Suppressor macrophage (primary cell): ENCODE results near the gene TCERG1L.
"Not testable (repeated sequence)": the region's sequence is repeated elsewhere in the genome, so short reads cannot be mapped to it uniquely, and the experiment has no call there.

Source experiments
- DNase-seq, 4 experiments: peaks; one replicate each; pipeline ENCODE4 v3.0.0-alpha.2; 2020 to 2022

The TCERG1L gene

DNA sequence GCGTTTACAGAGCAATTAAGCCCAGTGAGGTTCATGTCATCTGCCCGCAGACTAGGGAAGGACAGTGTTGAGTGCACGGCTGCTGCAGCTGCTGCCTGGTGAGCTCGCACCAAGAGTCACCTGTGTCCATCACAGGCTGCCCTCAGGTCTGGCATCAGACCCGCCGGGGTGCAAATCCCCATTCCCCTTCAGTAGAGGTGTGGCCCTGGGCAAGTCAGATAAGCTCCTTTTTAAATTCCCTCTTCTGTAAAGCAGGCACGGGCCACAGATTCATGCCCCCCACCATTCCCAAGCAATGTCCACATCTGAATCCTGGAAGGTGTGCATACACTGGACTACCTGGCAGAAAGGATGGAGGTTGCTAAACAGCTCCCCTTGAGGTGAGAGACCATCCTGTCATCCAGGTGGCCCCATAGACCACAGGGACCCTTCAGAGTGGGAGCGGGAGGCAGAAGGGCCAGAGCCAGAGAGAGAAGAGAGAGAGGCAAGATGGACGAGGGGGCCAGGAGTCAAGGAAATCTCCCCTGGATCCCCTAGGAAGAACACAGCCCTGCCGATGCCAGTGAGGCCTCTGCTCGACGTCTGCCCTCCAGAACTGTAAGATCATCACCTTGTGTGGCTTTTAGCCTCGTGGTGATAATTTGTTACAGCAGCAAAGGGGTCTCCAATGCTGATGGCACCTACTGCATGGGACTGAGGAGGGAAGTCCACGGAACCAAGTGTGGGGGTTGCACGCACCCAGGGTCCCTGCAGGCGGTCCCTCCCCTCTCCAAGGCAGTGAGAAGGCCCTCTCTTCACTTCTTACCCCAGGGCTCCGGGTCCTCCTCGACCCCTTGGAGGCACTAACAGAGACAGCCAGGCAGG is 168.8 kb downstream of the TCERG1L start:
- DNase-seq, result no peak

DNA sequence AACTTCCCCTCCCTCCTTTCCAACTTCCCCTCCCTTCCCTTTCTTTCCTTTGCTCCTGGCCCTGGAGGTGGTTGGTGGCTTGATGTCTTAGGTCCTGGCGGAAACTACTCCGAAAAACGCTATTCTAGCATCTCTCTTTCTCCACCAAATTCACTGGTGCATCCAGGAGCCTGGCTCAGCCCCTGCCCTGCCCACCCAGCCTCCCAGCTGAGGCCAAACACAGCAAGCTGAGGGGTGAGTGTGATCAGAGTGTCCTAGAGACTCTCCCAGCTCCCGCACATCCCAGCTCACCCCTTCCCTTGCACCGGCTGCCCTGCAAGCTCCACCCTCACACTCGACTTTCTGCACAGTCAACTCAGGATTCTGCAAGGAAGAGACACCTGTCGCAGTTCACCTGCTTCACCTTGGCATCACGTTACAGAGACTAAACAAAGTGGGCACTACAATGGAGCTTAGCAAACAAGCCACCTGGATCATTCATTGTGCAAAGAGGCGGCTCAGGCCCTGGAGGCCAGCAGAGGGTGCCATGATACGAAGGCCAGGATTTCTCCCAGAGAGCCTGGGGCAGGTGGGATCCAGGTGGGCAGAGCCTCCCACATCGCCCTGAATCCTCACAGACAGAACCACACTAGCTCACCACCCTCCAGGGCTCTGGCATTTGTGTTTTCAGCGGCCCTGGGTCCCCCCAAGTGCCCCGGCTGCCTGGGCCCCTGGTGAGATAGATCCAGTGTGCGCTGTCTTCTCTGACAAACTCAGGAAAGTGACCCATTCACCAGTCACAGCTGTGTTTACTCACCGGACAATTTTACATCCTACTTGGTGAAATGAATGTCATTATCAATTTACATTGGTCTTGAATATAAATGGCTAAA is 169.6 kb downstream of the TCERG1L start:
- DNase-seq, result no peak

DNA sequence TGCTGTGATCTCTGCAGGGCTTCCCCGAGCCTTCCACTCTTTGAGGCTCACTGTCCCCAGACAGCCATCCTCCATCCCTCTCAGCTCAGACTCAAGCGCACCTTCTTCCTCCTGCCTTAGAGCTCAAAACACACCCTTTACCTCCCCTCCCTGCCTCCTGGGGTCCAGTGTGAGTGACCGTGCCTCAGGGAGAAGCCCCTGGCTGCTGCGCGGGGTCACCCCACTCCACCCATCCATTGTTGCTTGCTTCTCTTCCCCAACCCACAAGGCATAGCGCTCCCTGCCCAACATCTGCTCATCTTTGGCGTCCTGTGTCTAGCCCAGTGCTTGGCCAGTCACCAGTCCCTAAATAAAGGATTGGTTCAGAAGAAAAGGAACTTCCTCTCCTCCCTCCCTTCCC is 170.3 kb downstream of the TCERG1L start:
- no peak for DNase-seq

DNA sequence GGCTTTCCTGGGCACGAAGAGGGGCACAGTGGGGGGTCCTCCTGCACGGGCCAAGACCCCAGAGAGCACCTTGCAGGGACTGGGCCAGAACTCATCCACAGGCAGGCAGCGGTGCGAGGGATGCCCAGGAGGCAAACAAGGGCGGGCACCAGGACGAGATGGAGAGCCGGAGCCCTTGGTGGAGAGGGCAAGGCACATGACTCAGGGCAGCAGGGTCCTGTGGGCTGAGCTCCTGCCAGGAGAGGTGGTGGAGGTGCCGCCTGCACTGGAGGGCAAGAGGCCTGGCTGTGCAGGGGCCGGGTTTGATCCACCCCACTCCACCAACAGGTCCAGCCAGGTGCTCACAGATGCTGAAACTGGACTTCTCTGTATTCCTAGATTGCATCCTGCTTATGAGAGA is 170.9 kb downstream of the TCERG1L start:
- DNase-seq, result no peak

DNA sequence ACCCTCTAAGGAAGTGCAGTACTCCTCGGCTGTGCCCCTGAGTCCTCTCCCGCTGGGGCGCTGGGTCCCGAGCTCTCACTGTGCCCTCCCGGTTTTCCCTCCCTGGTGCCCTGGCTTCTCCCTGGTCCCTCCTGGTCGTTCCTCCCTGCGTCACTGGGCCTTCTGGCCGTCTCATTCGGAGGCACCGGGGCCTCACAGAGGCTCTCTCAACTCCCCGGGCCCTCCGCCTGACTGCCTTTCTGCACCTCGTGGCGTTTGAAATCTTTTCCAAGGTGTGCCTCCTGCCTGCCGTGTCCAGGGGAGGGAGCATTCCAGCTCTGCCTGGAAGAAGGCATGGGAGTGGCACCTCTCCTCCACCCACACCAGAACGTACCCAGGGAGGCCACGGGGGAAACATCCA is 174.3 kb downstream of the TCERG1L start:
- DNase-seq, result no peak

DNA sequence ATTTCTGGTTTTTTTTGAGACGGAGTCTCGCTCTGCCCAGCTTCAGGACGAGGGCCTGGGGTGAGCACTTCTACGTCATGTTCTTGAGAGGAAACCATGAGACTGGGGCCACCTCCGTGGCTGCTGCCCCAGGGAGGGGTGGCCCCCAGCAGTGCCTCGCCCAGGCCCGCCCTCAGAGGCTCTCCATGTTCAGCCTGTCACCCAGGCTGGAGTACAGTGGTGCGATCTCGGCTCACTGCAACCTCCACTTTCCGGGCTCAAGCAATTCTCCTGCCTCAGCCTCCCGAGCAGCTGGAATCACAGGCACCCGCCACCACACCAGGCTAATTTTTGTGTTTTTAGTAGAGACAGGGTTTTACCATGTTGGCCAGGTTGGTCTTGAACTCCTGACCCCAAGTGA is 175.2 kb downstream of the TCERG1L start:
- DNase-seq, result not testable (repeated sequence)

DNA sequence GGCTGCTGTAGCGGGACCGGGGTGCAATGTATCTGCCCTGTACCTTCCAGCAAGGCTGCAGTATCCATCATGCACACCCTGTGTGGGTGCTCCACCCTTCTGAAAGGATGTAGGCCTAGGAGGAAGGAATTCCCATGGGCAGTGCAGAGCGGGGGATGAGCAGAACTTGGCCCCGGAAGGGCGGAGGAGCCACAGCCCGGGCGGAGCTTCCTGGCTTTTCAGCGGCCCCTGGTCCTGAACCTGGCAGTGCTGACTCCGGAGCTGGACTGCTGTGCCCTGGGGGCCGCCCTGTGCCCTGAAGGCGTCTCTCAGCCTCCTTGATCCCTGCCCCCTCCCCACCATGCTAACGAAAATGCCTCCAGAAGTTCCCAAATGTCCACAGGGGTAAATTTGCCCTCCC is 175.8 kb downstream of the TCERG1L start:
- DNase-seq, result no peak

DNA sequence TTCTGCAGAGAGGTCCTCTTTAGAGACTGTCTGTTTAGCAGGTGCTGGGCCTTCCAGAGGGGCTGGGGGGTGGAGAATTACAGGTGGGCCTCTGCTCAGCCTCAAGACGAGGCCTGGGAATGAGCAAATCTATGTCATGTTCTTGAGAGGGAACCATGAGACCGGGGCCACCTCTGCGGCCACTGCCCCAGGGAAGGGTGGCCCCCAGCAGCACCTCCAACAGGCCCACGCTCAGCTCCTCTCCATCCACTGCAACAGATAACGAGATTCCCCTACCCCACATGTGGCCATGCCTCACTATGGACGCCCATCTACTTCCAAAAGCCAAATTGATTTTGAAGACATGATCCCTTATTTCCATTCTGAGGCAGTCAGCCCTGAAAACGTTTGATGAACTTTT is 176.9 kb downstream of the TCERG1L start:
- no peak for DNase-seq

DNA sequence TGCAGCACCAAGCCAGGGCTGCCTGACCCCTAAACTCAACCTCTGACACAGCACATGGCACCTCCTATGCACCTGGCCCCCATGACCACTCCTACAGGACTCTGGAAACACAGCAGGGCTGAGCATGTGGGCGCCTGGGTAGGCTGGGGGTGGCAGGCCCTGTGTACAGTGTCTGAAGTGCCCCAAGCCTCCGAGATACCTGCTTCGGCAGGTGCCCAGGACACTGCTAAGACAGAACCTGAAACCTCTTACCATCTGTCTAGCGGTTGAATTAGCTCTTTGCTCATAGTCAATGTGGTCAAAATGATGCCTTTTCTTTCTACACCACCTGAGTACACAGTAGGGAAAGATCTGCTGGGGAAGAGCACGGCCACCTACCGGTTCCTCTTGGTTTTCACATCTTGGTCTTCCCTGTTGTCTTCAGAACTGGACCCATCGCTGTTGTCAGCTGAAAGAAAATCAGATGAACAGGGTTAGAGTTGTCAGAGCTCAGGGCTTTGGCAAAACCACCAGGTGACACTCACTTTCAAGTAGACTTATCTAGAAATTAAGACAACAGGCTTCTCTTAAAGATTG is 177.4 kb downstream of the TCERG1L start:
- no peak for DNase-seq

DNA sequence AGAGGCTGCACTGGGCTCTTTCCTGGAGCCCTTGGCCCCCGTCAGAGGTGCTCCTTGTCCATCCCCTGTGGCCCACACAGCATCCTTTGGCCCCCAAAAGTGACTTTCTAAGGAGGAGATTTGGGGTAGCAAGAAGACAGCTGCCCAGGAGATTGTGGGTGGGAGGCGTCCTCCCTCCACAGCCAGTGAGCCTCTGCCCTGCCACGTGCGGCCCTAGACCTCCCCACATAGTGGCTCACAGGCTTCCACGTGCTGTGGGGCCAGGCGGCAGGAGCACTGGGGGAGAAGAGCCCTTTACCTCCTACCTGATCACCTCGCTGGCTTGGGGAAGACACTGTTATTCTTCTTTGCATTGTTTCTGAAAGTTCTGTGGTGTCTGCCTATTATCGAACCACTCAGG is 178.8 kb downstream of the TCERG1L start:
- DNase-seq, result no peak

DNA sequence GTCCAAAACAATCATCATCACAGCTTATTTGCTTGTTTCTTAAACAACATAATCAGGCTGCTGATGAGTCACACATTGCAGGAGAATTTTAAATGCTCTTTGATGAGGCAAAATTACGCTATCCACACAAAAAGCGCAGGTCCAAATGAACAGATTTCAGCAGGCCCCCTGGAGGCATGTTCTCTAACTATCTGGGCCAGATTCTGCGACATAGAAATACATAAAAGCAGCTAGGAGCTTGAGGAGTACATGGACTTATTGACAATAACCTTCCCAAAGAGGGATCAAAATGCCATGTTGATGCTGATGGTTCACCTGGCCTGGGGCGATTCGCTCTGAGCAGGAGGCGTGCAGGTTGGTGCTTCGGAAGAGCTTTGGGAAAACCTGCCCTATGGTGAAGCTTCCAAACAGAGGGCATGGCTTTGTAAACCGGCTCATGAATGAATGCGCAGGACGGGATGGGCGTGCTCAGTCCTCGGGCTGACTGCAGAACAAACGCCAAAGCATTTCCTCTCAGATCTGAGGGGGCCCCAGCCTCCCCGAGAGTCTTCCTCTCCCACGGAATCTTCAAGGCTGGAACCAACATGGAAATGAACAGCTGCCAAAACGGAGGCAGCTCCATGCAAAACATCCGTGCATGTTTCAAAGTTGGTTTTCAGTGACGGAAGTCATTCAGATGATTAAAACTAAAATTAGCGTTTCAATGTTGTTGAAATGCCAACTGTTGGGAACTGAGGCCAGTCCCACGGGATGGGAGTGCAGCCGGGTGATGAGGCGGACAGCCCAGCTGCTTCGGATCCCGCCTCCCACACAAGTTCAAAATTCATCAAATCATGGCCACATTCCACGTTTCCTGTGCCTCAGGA is 179.6 kb downstream of the TCERG1L start:
- DNase-seq, result no peak

DNA sequence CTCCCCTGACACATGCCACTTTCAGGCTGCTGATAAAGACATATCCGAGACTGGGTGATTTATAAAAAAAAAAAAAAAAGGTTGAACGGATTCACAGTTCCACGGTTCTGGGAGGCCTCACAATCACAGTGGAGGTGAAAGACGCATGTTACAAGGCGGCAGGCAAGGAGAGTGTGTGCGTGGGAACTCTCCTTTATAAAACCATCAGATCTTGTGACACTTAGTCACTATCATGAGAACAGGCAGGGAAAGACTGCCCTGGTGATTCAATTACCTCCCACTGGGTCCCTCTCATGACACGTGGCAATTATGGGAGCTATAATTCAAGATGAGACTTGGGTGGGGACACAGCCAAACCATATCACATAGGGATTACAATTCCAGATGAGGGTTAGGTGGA is 181.5 kb downstream of the TCERG1L start:
- DNase-seq, result no peak

DNA sequence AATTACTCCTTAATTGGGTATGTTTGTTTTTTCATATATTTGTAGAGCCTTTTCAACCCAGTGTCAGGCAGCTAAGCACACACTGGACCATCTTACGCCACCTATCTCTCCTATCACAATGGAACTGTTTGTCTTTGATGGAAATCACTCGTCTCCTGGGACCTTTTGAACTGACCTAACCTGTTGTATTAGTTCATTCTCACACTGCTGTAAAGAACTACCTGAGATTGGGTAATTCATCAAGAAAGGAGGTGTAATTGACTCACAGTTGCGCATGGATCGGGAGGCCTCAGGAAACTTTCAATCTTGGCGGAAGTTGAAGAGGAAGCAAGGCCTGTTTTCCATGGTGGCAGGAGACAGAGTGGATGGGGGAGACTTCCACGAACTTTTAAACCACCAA is 182.0 kb downstream of the TCERG1L start:
- DNase-seq, result no peak

DNA sequence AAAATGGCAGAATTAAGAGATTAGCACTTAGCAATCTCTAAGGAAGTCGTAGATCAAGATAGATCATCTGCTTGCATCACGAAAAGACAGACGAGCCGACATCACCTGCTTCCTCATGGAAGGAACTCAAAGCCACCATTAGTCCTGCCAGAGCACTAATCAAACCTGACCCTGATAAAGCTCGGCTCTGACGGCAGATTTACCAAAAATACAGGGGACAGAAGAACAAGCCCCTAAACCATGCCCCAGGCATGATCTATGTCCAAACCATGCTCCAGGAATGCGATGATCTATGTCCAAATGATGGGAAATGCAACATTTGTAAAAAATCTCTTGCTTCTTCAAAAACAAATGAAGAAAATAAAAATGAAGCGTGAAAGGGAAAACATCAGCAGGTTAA is 182.8 kb downstream of the TCERG1L start:
- no peak for DNase-seq

DNA sequence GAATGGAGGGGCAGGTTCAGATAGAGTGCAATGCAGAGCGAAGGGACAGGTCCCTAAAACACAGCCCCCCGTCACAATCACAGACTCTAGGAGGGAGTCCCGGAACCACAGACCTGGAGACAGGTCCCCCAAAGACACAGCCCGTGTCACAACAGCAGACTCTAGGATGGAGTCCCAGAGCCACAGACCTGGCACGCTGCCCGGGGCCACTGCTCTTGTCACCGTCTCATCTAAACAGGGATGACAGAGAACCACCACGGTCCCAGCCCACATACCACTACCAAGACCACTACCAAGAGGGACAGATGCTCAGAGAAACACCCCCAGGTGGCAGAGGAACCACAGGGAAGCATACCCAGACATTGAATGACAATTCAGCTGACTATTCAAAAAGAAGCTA is 183.9 kb downstream of the TCERG1L start:
- no peak for DNase-seq

DNA sequence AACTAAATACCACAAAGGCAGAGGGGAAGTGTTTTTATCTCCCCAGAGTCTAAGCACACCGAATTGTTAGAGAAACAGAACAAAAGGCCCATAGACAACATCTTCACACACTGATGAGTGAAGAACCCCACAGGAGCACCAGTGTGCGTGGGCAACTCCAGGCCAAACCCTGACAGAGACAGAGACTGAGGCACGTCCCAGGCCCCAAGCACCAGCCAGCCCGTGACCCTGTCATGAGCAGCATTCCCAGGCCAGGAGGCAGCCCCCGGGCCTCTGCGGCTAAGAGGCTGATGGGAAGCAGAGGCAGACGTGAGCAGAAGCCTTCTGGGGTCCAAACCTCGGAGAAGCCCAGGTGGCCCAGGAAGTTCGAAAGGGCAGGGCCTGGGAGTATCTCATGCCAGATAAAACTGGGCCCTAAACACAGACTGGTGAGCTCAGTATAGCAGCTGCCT is 184.4 kb downstream of the TCERG1L start:
- DNase-seq, result no peak

DNA sequence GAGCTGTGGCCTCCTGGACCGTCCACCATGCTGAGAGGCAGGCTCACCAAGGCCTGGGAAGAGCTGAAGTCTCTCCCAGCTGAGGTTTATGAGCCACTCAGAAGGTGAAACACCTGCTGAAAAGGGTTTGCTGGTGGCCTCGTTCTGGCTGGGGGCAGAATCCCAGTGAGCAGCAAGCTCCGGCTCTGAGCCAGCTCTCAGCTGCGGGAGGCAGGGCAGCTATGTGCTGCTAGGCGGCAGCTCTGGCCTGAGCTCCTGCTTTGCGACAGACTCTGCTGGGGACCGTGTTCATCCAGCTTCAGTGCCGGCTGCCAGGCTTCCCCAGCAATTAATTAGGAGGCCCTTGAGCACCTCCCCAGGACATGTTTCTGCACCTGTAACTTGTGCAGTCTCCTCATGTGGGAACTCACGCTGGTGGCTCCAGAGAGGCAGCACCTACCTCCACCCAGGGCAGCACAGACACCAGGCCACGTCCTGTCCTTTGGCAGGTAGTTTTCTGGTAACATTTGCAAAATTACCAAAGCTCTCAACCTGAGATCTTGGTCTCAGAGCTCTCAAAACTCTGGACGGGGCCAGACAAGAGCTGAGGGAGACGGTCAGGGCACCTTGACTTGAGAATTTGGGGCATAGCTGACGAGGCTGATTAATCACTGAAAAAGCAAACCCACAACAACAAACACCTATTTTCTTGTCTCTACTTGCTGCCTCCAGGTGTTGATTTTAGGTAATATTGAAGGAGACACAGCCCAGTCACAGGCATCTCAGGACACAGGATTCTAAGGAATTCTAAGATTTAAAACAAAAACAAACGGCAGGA is 185.0 kb downstream of the TCERG1L start:
- DNase-seq, result no peak

DNA sequence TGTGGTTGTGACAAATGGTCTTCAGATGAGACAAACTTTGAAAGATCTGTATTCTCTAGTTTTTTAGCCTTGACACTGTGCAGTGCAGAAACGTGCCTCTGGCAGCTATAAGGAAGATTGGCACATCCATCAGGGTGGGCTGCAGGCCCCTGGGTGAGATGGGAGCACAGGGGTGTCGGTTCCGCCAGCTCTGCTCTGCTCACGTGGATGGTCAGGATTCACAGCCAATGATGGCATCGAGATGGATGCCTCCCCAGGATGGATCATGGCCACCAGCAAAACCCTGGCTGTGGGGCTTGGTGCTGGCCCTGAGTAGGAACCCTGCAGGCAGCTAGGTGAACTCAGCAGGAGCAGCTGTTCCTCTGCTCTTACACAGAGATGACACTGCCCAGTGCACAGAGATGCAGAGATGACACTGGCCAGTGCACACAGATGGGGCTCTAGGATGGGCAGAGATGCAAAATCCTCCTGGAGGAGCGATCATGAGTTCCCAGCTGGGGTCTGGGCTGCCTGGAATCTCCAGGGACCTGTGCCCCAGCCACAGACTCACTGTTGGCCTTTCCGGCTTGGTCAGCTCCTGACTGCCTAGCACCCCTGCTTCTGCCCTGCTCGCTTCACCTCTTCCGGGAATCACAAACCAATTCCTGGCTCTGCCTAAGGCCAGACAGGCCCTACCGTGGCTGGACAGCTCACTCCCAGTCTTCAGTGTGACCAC is 185.9 kb downstream of the TCERG1L start:
- DNase-seq, result no peak

DNA sequence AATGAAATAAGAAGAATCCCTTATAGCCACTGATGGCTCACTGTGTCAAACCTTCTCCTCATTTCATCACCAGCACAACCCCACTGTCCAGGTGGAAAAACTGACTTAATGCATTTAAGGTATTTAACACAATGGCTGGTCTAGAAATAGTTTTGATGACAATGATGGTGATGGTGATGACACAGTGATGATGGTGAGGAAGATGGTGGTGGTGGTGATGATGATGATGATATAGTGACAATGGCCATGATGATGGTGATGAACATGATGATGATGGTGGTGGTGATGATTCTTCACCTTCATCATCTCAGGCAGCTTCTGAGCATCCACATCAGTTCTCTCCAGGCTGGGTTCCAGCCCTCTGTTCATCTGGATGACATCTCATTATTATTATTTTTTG is 186.6 kb downstream of the TCERG1L start:
- no peak for DNase-seq

DNA sequence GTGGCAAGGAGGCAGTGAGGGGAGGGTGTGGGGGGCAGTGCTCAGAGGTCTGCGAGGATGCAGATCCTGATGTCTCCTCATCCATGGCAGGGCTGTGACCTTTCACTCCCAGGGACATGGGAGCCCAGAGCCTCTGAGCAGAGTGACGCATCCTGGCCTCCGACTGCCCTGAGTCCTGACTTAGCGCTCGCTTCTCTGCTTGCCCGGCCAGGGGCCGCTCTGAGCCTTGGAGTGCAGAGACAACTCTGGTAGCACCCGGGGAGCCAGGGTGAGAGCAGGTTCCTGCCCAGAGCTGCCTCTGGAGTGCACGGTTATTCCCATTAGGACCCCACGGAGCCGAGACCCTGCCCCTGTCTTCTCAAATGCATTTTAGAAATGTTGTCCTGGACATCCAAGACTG is 188.0 kb downstream of the TCERG1L start:
- no peak for DNase-seq

DNA sequence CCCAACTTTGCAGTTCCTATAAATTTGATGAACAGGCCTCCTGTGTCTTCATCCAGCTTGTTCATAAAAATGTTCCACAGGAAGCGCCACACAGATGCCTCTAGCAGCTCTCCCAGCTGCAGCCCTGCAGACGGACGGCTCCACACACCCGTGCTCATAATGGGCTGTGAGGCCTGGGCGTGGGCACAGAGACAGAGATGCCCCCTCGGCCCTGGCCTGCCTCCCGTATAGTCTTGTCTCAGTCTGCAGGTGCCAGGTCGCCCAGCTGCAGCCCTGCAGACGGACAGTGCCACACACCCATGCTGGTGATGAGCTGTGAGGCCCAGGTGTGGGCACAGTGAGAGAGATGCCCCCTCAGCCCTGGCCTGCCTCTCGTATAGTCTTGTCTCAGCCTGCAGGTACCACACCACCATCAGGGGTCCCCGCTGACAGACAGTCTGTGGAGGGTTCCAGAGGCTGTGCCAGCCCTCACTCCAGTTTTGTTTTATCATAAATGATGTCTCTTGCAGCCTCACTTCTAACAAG is 189.9 kb downstream of the TCERG1L start:
- no peak for DNase-seq
